Stimulated activated CD8-positive, alpha-beta memory T cell treated with anti-CD3 and anti-CD28 coated beads, Interleukin-12 subunit alpha, Interleukin-12 subunit beta, amount 100 ng/mL, for 24 hours (primary cell): Measurements from ENCODE around the gene PAX8.

Source experiments
- DNase-seq: peaks from one replicate; pipeline ENCODE4 v3.0.0-alpha.2; 2020; ENCODE audit errors: extremely low read depth

Gene PAX8

DNA sequence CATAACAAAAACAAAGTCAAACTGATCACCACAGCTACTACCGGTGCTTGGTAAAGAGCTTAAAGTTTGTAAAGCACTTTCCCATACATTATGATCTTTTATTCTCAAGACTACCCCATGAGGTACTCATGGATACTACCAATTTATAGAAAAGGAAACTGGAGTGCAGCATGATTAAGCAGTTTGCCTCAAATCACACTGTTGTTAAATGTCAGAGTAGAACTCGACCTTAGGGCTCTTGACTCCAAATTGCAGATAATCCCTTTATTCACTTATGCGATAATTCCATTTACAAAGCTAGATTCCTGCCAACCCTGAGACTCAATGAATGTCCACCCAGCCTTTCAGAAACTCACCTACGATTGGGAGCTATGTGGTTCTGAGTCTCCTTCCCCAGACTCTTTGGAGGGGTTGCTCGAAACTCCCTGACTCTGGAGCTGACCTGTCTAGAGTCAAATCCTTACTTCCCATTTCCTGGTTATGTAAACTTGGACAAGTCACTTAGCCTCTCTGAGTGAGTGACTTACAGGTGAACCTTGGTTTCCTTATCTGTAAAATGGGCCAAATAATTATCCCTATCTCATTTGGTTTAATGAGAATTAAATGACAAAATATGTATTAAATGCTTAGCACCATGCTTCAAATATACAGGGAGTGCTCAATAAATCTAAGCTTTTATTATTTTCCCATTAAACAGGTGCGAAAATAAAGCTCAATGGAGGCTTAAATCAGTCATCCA is 57.6 kb downstream of the PAX8 start:
- no peak for DNase-seq

GRCh38 chr2:113219889-113220641 is 58.7 kb downstream of the PAX8 start:
- no peak for DNase-seq

- DNase-seq: no peak
These were observed 59.2 kb downstream of the PAX8 start for GRCh38 chr2:113219525-113219888.

GRCh38 chr2:113219092-113219441 is 59.7 kb downstream of the PAX8 start:
- DNase-seq: no peak

- no peak for DNase-seq
These were observed 60.2 kb downstream of the PAX8 start for GRCh38 chr2:113218283-113219091.

- DNase-seq: no peak
These were observed 61.1 kb downstream of the PAX8 start for GRCh38 chr2:113217455-113218282.

DNA sequence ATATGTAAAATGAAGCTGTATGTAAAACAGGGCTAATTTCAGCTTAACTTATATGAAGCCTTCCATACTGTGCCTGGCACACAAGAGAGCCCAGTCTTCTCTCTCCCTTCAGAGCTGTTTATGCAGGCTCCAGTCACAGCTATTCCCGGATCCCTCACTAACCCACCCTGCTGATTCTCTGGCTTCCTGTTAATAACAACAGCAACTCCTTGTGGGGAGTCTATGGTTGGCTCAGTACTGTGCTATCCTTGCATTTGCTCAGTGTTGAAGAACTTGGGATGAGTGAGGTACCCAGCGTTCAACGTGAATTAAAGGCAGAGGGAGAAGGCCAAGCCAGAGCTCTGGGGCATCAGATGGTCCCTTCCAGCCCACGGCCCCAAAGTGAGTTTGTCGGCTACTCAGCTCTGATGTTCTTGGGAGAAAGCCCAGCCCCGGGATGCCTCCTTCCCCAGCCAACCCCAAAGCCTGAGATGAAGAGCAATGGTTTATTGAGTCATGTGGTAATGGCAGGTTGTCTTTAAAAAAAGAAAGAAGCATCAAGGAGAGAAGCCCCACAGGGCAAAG is 61.7 kb downstream of the PAX8 start:
- DNase-seq: no peak

- DNase-seq: no peak
These were observed 62.4 kb downstream of the PAX8 start for GRCh38 chr2:113216321-113216720.

DNA sequence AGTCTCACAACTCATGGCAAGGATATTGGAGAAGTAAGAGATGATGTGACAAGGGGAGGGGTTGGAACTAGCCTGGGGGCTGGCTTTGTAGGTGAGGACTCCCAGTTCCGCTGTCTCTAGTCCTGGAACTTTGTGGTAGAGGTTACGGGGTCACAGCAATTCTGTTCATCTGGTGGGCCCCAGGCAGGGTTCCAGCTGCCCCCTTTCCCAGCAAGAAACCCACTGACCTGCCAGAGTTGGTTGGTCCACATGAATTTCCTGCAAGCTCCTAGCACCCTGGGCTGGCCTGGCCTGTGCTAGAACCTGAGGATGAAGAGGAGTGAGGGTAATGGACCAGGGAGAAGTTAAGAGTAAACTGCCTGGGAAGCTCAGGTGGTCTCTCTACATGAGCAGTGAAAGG is 63.7 kb downstream of the PAX8 start:
- DNase-seq: no peak

DNA sequence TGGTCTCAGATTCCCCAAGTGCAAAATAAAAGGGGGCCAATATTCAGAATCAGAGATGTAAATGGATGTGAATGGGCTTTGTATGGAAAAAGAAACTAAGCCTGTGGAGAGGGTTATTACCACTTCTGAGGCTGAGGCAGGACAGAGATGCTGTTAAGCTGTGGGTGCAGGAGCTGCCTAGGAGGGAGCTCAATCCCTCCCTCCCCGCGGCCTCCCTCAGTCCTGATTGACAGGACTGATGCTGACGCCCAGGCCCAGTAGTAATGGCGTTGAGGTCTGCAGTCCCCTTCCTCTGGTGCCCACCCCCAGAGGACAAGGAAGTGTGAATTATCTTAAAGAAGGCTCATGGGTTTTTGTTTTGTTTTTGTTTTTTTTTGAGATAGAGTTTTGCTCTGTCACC is 64.6 kb downstream of the PAX8 start:
- DNase-seq: no peak

DNA sequence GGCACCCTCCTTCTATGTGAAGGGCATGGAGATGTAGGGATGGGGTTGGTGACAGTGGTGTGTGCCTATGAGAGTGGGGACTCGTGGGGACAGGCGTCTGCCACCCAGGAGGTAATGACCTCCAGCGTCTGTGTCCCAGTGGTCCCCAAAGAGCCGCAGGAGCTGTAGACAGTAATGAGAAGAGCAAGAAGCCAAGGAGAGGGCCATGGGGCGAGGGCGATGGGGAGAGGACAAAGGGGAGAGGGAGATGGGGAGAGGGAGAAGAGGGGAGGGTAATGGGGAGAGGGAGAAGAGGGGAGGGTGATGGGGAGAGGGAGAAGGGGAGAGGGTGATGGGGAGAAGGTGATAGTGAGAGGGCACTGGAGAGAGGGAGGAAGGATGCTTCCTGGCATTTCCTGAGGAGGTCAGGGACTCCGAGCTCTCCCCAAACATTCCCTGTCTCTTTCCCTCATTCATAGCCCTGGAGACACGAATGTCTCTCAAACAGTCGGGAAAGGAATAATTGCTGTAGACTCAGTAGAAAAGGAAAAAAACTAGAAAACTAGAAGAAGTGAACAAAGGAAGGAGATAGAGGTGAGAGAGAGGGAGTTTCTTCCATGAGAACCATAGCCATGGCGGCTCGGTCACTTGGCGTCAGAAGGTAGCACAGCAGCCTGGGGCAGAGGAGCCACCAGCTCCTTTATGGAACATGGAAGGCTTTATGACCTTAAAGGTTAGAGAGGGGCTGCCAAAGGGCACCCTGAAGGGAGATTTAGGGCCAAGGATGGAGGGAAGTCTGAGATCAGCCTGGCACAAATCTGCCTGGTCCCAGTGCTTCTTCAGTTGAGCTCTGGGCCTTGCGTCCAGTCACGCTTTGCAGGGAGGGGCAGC is 65.4 kb downstream of the PAX8 start:
- DNase-seq: no peak

DNA sequence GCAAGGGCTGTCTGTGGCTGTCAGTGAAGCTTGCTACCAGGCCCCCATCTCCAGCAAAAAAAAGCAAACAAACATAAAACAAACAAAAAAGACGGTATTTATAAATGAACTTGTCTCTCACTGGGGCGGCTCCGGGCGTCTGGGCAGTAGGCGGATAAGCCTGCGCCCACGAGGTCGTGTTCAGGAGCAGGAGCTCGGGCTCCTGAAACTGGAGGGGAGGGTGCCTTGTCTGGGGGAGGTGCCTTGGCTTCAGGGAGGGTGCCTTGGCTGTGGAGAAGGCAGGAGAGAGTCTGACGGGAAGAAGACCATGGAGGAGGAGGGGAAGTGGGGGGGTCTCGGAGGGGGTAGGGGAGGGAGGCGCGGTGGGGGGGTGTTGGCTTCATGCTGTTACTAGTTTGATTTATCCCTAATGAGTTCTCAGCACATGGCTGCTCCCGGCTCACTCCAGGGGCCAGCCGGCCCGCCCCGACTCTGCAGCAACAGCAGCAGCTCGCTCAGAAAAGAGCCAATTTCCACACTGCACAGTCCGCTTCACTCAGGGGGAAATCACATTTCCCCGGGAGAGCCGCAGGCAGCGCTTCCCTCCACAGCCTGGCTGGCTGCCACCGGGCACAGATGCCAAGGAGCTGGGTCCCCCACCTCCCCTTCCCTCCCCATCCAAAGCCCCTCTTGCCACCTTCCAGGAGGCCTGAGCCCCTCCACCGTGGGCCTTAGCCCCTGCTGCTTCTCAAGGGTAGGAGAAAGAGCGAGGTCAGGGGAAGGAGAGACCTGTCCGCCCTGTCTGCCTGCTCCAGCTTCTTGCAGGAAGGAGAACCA is 66.3 kb downstream of the PAX8 start:
- DNase-seq: no peak

- no peak for DNase-seq
These were observed 67.3 kb downstream of the PAX8 start for GRCh38 chr2:113211226-113212105.

DNA sequence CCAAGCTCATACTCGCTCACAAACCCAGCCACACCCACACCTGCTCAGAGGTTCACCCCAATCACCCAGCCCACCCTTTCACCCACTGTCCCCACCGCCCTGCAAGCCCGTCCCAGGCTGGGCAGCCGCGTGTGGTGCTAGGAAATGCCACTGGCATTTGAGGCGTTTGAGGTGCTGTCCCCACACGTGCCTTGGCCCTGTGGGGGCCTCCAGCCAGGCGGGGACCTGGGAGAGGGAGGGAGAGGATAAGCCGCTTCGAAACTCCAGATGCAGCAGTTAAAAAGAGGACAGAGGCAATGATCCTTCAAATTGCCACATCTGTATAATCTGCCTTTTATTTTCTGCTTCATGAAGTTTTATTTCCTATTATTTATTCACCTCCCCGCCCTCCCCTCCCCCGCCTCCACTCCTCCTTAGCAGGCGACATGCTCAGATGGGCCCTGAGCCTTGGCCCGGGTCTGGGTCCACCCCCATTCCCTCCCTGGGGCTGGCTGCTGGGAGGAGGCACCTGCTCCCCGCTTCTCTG is 69.0 kb downstream of the PAX8 start:
- DNase-seq: no peak

- DNase-seq: no peak
These were observed 69.6 kb downstream of the PAX8 start for GRCh38 chr2:113209011-113209645.

DNA sequence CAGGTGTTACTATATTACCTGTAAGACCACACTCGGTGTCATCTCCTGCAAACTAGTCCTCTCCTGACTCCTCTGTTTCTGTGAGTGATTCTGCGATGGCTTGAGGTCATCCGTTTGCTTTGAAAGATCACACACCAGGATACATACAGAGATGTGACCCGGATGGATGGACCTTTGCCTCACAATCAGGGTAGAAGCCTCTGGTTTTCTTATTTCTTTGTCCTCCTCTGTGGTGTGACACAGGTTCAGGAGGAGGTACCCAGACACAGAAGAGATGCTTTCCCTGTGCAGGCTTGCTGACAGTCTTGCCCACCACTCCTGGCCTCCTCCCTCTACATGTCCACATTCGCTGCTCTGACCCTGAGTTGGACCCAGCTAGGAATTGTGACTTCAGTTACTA is 70.3 kb downstream of the PAX8 start:
- no peak for DNase-seq

GRCh38 chr2:113207021-113207420 is 71.7 kb downstream of the PAX8 start:
- DNase-seq: no peak

GRCh38 chr2:113206251-113206650 is 72.5 kb downstream of the PAX8 start:
- no peak for DNase-seq
